KG1 (cell line): ENCODE results near the gene DLG2.

Experiments used
- DNase-seq: peaks from one replicate; lab custom pipeline; 2025; lab: John Stamatoyannopoulos, UW

The DLG2 gene

DNA sequence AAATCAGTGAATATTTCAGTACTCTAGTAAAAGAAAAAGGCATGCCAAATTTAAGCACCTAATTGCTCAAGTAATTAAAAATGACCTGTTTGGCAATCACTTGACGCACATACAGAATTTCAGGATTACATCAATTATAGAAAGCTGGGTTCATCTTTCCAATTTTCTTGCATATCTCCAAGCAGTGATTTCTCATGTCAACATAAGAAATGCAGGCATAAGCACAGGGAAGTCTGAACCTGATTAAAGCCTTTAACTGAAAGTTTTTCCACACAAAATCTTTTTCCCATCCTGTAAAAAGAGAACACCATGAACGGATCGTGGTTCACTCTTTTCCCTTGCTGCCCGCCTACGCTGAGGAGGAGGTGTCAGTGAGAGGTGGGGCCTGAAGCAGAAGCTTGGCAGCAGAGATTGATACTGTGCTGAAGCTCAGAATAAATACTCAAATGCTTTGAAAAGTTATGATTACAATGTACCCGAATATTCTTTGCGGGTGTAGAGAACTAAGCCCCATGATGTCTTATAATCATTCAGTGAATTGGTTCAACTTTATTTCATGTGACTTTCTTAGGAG is 1636.9 kb downstream of the DLG2 start:
- no peak for DNase-seq

GRCh38 chr11:83982825-83983224 is 1644.3 kb downstream of the DLG2 start:
- no peak for DNase-seq

DNA sequence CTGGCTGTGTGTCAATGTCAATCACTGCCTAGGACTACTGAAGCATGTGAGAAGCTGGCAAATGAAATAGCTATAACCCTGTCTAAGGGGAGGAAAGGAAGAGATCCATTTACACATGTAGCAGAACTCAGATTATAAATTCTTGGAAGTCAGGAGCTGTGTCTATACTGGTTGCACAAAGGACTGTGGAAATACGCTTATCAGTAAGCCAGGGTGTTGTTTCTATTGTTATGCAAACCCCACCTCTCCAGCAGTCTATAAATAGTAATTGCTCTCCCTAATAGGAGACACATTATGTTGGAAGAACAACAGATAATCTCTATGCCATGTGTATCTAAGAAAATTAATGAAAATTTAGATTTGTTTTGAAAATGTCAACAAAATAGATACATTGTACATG is 1647.6 kb downstream of the DLG2 start:
- DNase-seq, result no peak

DNA sequence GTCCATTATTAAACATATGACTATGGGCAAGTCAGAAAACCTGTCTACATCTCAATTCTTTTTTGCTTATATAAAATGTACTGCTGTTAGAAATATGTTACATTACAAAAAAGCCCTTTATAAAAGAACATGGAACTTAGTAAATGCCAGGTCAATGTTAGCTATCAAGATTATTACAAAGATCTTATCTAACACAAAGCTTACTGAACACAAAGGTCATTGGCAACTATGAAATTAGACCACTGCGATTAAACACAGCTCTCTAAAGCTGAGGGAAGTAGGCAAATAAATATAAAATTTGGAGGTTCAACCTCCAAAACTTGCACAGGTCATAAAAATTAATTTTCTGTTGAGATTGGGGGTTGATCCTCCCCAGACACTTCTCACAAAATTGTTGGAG is 1648.2 kb downstream of the DLG2 start:
- DNase-seq, result no peak

DNA sequence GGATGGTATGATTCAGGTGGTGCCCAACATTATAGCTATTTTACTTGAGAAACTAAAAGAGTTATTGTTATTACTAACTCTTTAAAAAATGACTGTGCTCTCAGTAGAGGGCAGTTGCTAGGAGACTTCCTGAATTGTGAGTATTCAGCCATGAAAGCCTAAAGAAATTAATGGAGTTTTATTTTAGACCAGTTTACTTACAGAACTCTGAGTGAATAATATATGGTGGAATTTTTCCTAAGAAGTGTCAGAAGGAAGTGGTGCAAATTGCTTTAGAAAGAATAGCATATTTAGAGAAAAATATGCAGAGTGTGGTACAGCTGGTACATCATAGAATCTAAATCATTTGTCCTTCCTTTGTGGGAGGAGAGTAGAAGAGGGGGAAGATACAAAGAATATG is 1651.1 kb downstream of the DLG2 start:
- DNase-seq, result no peak

DNA sequence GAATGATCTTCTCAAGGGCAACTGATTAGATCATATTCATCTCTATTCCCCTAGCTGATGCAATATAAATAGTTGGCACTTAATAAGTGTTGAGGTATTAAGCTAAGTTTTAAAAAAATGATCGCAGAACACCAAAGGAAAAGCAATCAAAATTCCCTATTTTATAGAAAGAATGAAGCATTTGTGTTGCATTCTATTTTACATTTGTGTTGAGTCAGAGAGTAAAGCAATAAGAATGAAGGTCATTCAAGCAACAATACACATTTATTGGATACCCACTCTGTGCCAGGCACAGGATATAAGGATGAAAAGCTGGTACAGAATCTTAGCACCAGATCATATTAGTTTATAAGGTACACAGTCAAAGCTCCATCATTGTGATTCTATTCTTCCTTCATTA is 1654.6 kb downstream of the DLG2 start:
- DNase-seq, result no peak

DNA sequence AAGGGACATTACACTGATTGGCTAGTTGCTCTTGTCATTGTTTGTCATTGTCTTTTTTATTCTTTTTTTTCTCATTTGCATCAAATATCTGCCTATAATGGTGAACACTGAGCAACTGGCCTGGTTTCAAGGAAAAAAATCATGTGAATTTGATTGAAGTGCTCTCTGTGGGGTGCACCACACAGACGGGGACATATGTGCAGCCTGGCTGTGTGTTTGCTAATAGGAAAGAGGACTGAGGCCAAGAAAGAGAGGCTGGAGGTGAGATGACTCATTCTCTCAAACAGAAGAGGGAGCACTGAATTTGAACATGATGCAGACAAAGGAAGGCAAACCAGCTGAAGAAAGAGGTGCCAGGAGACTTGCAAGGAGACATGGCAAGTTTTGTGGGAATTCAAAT is 1656.1 kb downstream of the DLG2 start:
- DNase-seq, result no peak

GRCh38 chr11:83970061-83970671 is 1657.0 kb downstream of the DLG2 start:
- no peak for DNase-seq

GRCh38 chr11:83957038-83957900 is 1669.9 kb downstream of the DLG2 start:
- no peak for DNase-seq

GRCh38 chr11:83956119-83956697 is 1670.9 kb downstream of the DLG2 start:
- DNase-seq, result no peak

GRCh38 chr11:83954780-83955179 is 1672.4 kb downstream of the DLG2 start:
- no peak for DNase-seq

- no peak for DNase-seq
Measured at GRCh38 chr11:83951521-83951920, 1675.6 kb downstream of the DLG2 start.

- DNase-seq, result no peak
Measured at GRCh38 chr11:83948200-83948599, 1678.9 kb downstream of the DLG2 start.

- no peak for DNase-seq
Measured at GRCh38 chr11:83945976-83946375, 1681.2 kb downstream of the DLG2 start.

DNA sequence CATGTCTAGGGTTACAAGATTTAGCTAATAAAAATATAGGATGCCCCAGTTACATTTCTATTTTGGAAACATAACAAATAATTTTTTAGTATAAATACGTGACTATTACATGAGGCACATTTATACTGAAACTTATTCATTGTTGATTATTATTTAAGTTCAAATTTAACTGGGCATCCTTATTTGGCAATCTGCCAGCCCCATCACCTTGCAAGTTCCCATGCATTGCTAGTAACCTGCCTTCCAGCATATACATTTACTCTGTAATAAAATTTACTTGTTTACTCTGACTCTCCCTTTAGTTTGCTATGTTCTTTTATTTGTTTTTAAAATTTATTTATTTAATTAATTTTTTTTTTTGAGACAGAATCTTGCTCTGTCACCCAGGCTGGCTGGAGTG is 1686.1 kb downstream of the DLG2 start:
- no peak for DNase-seq

- no peak for DNase-seq
Measured at GRCh38 chr11:83938148-83938547, 1689.0 kb downstream of the DLG2 start.

- no peak for DNase-seq
Measured at GRCh38 chr11:83933008-83933407, 1694.1 kb downstream of the DLG2 start.

DNA sequence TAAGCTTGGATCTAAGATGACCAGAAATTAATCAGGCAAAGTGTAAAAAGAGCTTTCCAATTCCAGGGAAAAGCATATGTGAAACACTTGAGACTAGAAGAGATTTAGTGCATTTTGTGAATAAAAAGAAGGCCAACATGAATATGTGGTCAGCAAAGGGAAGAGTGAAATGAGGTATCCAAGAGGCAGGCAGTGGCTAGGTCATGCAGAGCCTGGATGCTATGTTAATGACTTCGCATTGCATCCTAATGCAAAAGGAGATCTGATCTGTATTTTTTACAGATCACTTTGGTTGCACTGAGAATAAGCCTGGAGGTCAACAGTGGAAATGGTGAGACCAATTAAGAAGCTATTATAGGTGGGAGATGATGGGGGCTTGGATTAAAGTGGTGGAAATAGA is 1699.7 kb downstream of the DLG2 start:
- no peak for DNase-seq

- DNase-seq, result no peak
Measured at GRCh38 chr11:83924795-83925542, 1702.2 kb downstream of the DLG2 start.

DNA sequence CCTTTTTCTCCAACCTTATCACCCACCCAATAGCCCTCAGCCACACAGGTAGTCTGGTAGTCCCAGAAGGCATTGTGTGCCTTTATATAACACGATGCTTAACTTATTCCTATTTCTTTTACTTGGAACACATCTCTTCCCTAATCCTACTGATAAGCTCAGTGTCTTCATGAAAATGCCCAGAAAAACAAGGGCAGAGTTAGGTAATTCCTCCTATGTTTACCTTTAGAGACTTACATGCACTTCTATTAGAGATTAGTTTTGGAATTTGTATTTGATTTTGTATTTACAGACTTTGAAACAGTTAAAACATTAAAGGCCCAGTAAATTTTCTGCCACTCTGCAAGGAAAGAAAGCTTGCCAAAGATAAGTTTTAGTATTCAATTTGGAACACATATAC is 1703.2 kb downstream of the DLG2 start:
- no peak for DNase-seq

GRCh38 chr11:83922953-83923352 is 1704.2 kb downstream of the DLG2 start:
- DNase-seq, result no peak

DNA sequence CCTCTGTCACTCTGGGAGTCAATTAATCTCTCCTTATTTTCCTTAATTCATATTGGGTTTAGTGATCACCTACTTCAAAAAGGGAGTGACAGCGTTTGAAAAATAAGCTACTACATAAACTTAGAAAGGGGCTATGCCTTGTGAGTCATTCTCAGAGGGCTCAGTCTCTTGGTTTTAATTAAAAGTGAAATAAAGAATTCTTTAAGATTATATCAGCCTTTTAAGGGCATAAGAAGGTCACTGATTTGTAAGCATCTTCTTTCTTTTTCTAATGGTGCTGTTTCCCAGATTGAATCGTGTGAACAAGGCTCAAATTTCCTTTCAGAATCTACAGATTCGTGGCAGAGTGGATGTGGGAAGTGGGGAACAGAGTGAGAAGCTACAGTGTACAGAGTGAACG is 1704.8 kb downstream of the DLG2 start:
- no peak for DNase-seq
